A549 (cell line): ENCODE data around the gene UFC1. TPM values are rescaled to one million over a fixed set of nuclear protein-coding genes. Genes with fewer than 3 reads are reported as not detected.
A peak's percentile ranks its signal among the peaks of the same experiment; 100 is the strongest.

Experiments
- ATAC-seq, 2 experiments: fragments of 200-7000 bp in 1 of 2; fragments of >200 bp in 1 of 2; cut with Nextera tagmentation in 1 of 2; cut with Tn5 transposase in 1 of 2; 3 replicates each; pipeline versions ENCODE4 v1.8.0 to v1.9.1; 2018 to 2020; ENCODE audit warnings: mild to moderate bottlenecking in 1 of 2, moderate library complexity in 1 of 2
- CTCF ChIA-PET: fragments of 300-600 bp; sonication (Branson Sonifier 250); formaldehyde crosslinking; extraction: SDS; loops from one replicate; lab custom pipeline; 2021; ENCODE audit warnings: antibody characterized with exemption, inconsistent platforms; lab: Yijun Ruan, JAX
- POLR2A ChIA-PET: fragments of 350-600 bp; formaldehyde crosslinking; extraction: SDS; loops from one replicate; lab custom pipeline; 2021; ENCODE audit warnings: antibody characterized with exemption, inconsistent platforms; lab: Yijun Ruan, JAX
- DNase-seq, 2 experiments: peaks; one replicate each; pipeline versions ENCODE4 v3.0.0 to v3.0.0-alpha.2; 2011 to 2016; ENCODE audit warnings: low read depth in 1 of 2, low spot score in 1 of 2
- FAIRE-seq: peaks from 2 replicates; lab custom pipeline; 2011; peaks lifted over from hg19 to GRCh38; lab: Jason Lieb, UNC
- H3K27ac ChIP-seq, 2 experiments: fragments of >200 bp; sonication (Bioruptor Twin); formaldehyde crosslinking; 3 replicates each; pipeline ENCODE4 v1.5.1; 2016 to 2017
- H3K4me1 ChIP-seq: fragments of >200 bp; sonication (Bioruptor Twin); formaldehyde crosslinking; 3 replicates; pipeline ENCODE4 v1.6.1; 2016
- H3K4me2 ChIP-seq: fragments of >200 bp; sonication (Bioruptor Twin); formaldehyde crosslinking; 3 replicates; pipeline ENCODE4 v1.6.1; 2016
- H3K4me3 ChIP-seq: fragments of >200 bp; sonication (Bioruptor Twin); formaldehyde crosslinking; 3 replicates; pipeline ENCODE4 v1.5.1; 2016
- H3K9me3 ChIP-seq: fragments of >200 bp; sonication (Bioruptor Twin); formaldehyde crosslinking; 3 replicates; pipeline ENCODE4 v1.6.1; 2016
- CBX8 ChIP-seq: fragments of 200-600 bp; sonication (generic); IDR thresholded peaks from 2 replicates; pipeline ENCODE4 v1.6.1; 2016
- CHD4 ChIP-seq: fragments of 200-600 bp; sonication (generic); IDR thresholded peaks from 2 replicates; pipeline ENCODE4 v1.6.1; 2016; ENCODE audit warnings: antibody characterized with exemption, mild to moderate bottlenecking, borderline replicate concordance
- E2F6 ChIP-seq: IDR thresholded peaks from 2 replicates; pipeline ENCODE4 v1.6.1; 2012; ENCODE audit warnings: low read depth, borderline replicate concordance
- EHF ChIP-seq: fragments of 250-450 bp; sonication (Bioruptor Pico); IDR thresholded peaks from 2 replicates; pipeline ENCODE4 v1.5.0; 2020; ENCODE audit warnings: mild to moderate bottlenecking
- FOSL2 ChIP-seq, 2 experiments: fragments of 450-650 bp in 1 of 2; fragments of >200 bp in 1 of 2; sonication (Bioruptor Twin) in 1 of 2; formaldehyde crosslinking; IDR thresholded peaks; 2 replicates each; pipeline versions ENCODE4 v1.5.0 to v1.6.1; 2016 to 2020; ENCODE audit warnings: mild to moderate bottlenecking in 1 of 2, moderate library complexity in 1 of 2
- HEYL ChIP-seq: fragments of 250-450 bp; sonication (Bioruptor Pico); IDR thresholded peaks from 2 replicates; pipeline ENCODE4 v1.8.0; 2021; ENCODE audit warnings: mild to moderate bottlenecking, moderate library complexity
- JUNB ChIP-seq: fragments of >200 bp; sonication (Bioruptor Twin); formaldehyde crosslinking; IDR thresholded peaks from 2 replicates; pipeline ENCODE4 v1.6.1; 2016
- MAFK ChIP-seq: fragments of 450-650 bp; IDR thresholded peaks from 2 replicates; pipeline ENCODE4 v1.6.1; 2014; ENCODE audit not compliant: partially characterized antibody
- NFE2L2 ChIP-seq: fragments of 150-350 bp; conservative IDR thresholded peaks from 2 replicates; pipeline ENCODE4 v1.6.1; 2014; ENCODE audit warnings: low read length
- NR3C1 ChIP-seq: fragments of >200 bp; sonication (Bioruptor Twin); formaldehyde crosslinking; IDR thresholded peaks from 3 replicates; pipeline ENCODE4 v1.6.1; 2017
- PBX3 ChIP-seq: IDR thresholded peaks from 2 replicates; pipeline ENCODE4 v1.6.1; 2012
- POLR2A ChIP-seq: IDR thresholded peaks from 2 replicates; pipeline ENCODE4 v1.6.1; 2012; ENCODE audit warnings: mild to moderate bottlenecking, low read length
- RARB ChIP-seq: fragments of 250-450 bp; sonication (Bioruptor Pico); IDR thresholded peaks from 2 replicates; pipeline ENCODE4 v1.8.0; 2021; ENCODE audit warnings: mild to moderate bottlenecking, moderate library complexity
- WGBS: methylation state at CpG from one replicate; pipeline ENCODE4 v1.1.6; 2017; ENCODE audit errors: missing lambda C conversion rate; 5-methylcytosine and 5-hydroxymethylcytosine counted together
- polyA plus RNA-seq, 4 experiments: library from polyadenylated mRNA; depleted of rRNA in 3 of 4; stranded (reverse); fragments of >200 nt; fragmentation: RNase III in 1 of 4; extraction: RNeasy Plus Mini Kit Qiagen cat#74134 plus additional on column Dnase treatment in 1 of 4; gene quantifications; 2 replicates in 3 of 4; 3 replicates in 1 of 4; pipeline ENCODE4 v1.2.3, GENCODE V29; 2011 to 2017
- small RNA-seq, 6 experiments: library from RNA; depleted of rRNA; stranded (forward); fragments of <200 nt; gene quantifications; one replicate each; pipeline ENCODE3, GENCODE V24; 2012
- TF ChIP-seq, protein P1 (sequence below): fragments of 200-600 bp; sonication (generic); IDR thresholded peaks from 2 replicates; pipeline ENCODE4 v1.6.1; 2016; ENCODE audit warnings: antibody characterized with exemption, mild to moderate bottlenecking, moderate library complexity

Gene UFC1
- polyA plus RNA-seq, 2 of the 4 experiments (the other 2 are of a cell fraction): 115 to 153 TPM

GRCh38 chr1:161201836-161202712, 48.3 kb downstream of the UFC1 start, which contains the start of gene NDUFS2 (continued):
- TF ChIP-seq RARB (CRISPR knock-in tag) (no peak), HEYL (no peak), PBX3 (0 out of 2 replicates have a peak, but pooled peaks have one; percentile 20), E2F6 (peak; percentile 44; the same call in 1 of the 2 replicates)

DNA sequence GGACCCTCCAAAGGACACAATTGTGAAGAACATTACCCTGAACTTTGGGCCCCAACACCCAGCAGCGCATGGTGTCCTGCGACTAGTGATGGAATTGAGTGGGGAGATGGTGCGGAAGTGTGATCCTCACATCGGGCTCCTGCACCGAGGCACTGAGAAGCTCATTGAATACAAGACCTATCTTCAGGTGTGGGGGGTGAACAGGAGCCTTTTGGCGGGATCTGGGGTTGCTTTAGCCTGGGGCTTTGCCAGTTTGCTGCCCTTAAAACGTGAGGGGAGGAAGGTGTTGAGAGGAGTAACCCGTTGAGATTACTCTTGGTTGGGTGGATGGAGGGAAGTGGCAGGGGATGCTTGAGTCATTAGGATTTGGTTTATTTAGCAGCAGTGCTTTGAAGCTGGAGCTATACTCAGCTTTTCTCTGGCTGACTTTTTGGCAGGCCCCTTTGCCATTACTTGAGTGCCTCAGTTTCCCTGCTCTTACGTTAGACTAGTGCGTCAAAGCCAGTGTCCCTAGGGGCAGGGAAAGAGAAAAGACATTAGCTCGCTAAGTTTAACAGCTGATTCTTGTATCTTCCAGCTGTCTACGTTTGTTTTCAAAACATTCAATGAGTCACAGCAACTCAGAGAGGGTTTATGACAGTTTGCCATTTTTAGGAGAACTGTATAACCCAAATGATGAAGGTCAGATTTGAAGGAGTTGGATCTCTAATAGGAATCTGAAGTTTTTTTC, 52.8 kb downstream of the UFC1 start:
- no peak overlapping the region for H3K27ac ChIP-seq
- H3K9me3 ChIP-seq: no peaks in the 10 kb centered on the region
- FAIRE-seq (no peak), ATAC-seq (no peak), DNase-seq (no peak)
- ChIA-PET CTCF (interaction anchor here (0.5 to 18.8 kb wide), 8 partner anchors 8 to 1993 kb away, joined by 3 to 319 read pairs (median 4); partner anchors contain the start of genes APOA2, FCER1G and TOMM40L), POLR2A (interaction anchor here (0.5 kb wide), 1 partner anchor 65 kb away, joined by 3 read pairs; no protein-coding TSS in a partner anchor)
- H3K4me1 ChIP-seq: peaks cover 12% of the 10 kb centered on the region
- H3K4me2 ChIP-seq: no peak overlapping the region
- no peak overlapping the region for H3K4me3 ChIP-seq
- WGBS: 86% methylated on average over 12 of the region's 12 CpGs
- no peak for TF ChIP-seq NFE2L2
- TF ChIP-seq NR3C1: no peak
- no peak for TF ChIP-seq EHF (CRISPR knock-in tag)
- TF ChIP-seq JUNB: no peak

DNA sequence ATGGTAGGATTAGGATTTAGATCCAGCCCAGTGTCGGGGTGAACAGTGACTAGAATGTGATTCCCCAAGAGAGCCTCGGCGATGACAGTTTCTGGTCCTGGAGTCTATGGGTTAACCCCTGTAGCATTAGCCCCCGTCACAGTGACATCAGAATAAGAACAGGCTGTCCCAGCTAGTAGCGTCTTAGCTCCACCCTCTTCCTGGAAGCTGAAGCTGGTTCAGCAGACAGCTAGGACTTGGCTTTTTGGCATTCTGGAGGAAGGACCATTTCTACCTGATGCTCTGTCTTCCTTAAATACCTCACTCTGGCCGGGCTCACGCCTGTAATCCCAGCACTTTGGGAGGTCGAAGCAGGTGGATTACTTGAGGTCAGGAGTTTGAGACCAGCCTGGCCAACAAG, 53.4 kb downstream of the UFC1 start:
- Histone ChIP-seq H3K4me1 (peaks cover 11% of the 10 kb centered on the region; the same call in 2 of the 3 replicates), H3K27ac (no peak overlapping the region), H3K4me3 (no peak overlapping the region), H3K4me2 (no peak overlapping the region), H3K9me3 (no peaks in the 10 kb centered on the region)
- WGBS: 87% methylated on average over 8 of the region's 8 CpGs
- ChIA-PET CTCF (interaction anchor here (0.7 to 18.8 kb wide), 5 partner anchors 9 to 176 kb away, joined by 4 to 319 read pairs (median 93); partner anchors contain the start of genes APOA2, FCER1G and TOMM40L), POLR2A (no interaction called here)
- no peak for FAIRE-seq
- TF ChIP-seq CHD4 (no peak), NFE2L2 (no peak), CBX8 (no peak), FOSL2 (IDR thresholded peaks at IDR 0.05) (no peak), FOSL2 (CRISPR knock-in tag; IDR thresholded peaks at IDR 0.05) (no peak), HEYL (no peak), POLR2A (no peak), MAFK (no peak)
- TF ChIP-seq, protein P1, sequence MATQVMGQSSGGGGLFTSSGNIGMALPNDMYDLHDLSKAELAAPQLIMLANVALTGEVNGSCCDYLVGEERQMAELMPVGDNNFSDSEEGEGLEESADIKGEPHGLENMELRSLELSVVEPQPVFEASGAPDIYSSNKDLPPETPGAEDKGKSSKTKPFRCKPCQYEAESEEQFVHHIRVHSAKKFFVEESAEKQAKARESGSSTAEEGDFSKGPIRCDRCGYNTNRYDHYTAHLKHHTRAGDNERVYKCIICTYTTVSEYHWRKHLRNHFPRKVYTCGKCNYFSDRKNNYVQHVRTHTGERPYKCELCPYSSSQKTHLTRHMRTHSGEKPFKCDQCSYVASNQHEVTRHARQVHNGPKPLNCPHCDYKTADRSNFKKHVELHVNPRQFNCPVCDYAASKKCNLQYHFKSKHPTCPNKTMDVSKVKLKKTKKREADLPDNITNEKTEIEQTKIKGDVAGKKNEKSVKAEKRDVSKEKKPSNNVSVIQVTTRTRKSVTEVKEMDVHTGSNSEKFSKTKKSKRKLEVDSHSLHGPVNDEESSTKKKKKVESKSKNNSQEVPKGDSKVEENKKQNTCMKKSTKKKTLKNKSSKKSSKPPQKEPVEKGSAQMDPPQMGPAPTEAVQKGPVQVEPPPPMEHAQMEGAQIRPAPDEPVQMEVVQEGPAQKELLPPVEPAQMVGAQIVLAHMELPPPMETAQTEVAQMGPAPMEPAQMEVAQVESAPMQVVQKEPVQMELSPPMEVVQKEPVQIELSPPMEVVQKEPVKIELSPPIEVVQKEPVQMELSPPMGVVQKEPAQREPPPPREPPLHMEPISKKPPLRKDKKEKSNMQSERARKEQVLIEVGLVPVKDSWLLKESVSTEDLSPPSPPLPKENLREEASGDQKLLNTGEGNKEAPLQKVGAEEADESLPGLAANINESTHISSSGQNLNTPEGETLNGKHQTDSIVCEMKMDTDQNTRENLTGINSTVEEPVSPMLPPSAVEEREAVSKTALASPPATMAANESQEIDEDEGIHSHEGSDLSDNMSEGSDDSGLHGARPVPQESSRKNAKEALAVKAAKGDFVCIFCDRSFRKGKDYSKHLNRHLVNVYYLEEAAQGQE: no peak
- no peak for DNase-seq
- ATAC-seq: no peak

Small RNA genes lying within 50 kb of the gene (small RNA-seq; reads per million reads assigned to genes)
- 0 reads per million in 6 experiments for gene RF01225

Other genes starting within 250 kb of the UFC1 start
- 0.13 and 0.30 TPM in 2 replicates for gene ITLN2, start 199.2 kb upstream of the UFC1 start, polyA plus RNA-seq (2011; rRNA removed)
- gene ITLN2, start 199.2 kb upstream of the UFC1 start, polyA plus RNA-seq (2017; fragmentation: RNase III; extraction: RNeasy Plus Mini Kit Qiagen cat#74134 plus additional on column Dnase treatment): 0.22 TPM in 1 of 3 replicates, not detected in the others
- gene F11R, start 132.8 kb upstream of the UFC1 start, polyA plus RNA-seq (2011; rRNA removed): 62.0 and 71.0 TPM in 2 replicates
- gene F11R, start 132.8 kb upstream of the UFC1 start, polyA plus RNA-seq (2017; fragmentation: RNase III; extraction: RNeasy Plus Mini Kit Qiagen cat#74134 plus additional on column Dnase treatment): 28.3 to 30.3 TPM (median 29.7 TPM) in 3 replicates
- gene TSTD1, start 115.0 kb upstream of the UFC1 start, polyA plus RNA-seq (2011; rRNA removed): not detected in 2 replicates
- gene TSTD1, start 115.0 kb upstream of the UFC1 start, polyA plus RNA-seq (2017; fragmentation: RNase III; extraction: RNeasy Plus Mini Kit Qiagen cat#74134 plus additional on column Dnase treatment): 0.17 to 0.21 TPM (median 0.20 TPM) in 3 replicates
- gene USF1, start 108.0 kb upstream of the UFC1 start, polyA plus RNA-seq (2011; rRNA removed): 35.5 and 43.5 TPM in 2 replicates
- 49.2 to 60.5 TPM (median 57.4 TPM) in 3 replicates for gene USF1, start 108.0 kb upstream of the UFC1 start, polyA plus RNA-seq (2017; fragmentation: RNase III; extraction: RNeasy Plus Mini Kit Qiagen cat#74134 plus additional on column Dnase treatment)
- 0.06 and 0.08 TPM in 2 replicates for gene ARHGAP30, start 84.1 kb upstream of the UFC1 start, polyA plus RNA-seq (2011; rRNA removed)
- gene ARHGAP30, start 84.1 kb upstream of the UFC1 start, polyA plus RNA-seq (2017; fragmentation: RNase III; extraction: RNeasy Plus Mini Kit Qiagen cat#74134 plus additional on column Dnase treatment): 0.09 to 0.13 TPM (median 0.13 TPM) in 3 replicates
- 3.1 and 4.3 TPM in 2 replicates for gene NECTIN4, start 64.4 kb upstream of the UFC1 start, polyA plus RNA-seq (2011; rRNA removed)
- gene NECTIN4, start 64.4 kb upstream of the UFC1 start, polyA plus RNA-seq (2017; fragmentation: RNase III; extraction: RNeasy Plus Mini Kit Qiagen cat#74134 plus additional on column Dnase treatment): 1.3 to 1.8 TPM (median 1.5 TPM) in 3 replicates
- gene KLHDC9, start 55.6 kb upstream of the UFC1 start, polyA plus RNA-seq (2011; rRNA removed): 3.6 and 4.6 TPM in 2 replicates
- gene KLHDC9, start 55.6 kb upstream of the UFC1 start, polyA plus RNA-seq (2017; fragmentation: RNase III; extraction: RNeasy Plus Mini Kit Qiagen cat#74134 plus additional on column Dnase treatment): 0.93 to 2.0 TPM (median 1.2 TPM) in 3 replicates
- gene PFDN2, start 35.9 kb upstream of the UFC1 start, polyA plus RNA-seq (2011; rRNA removed): 106 and 187 TPM in 2 replicates
- gene PFDN2, start 35.9 kb upstream of the UFC1 start, polyA plus RNA-seq (2017; fragmentation: RNase III; extraction: RNeasy Plus Mini Kit Qiagen cat#74134 plus additional on column Dnase treatment): 179 to 203 TPM (median 187 TPM) in 3 replicates
- gene NIT1, start 35.9 kb upstream of the UFC1 start, polyA plus RNA-seq (2011; rRNA removed): 29.9 and 38.6 TPM in 2 replicates
- gene NIT1, start 35.9 kb upstream of the UFC1 start, polyA plus RNA-seq (2017; fragmentation: RNase III; extraction: RNeasy Plus Mini Kit Qiagen cat#74134 plus additional on column Dnase treatment): 44.5 to 49.4 TPM (median 45.8 TPM) in 3 replicates
- 35.9 and 38.4 TPM in 2 replicates for gene DEDD, start 21.3 kb upstream of the UFC1 start, polyA plus RNA-seq (2011; rRNA removed)
- gene DEDD, start 21.3 kb upstream of the UFC1 start, polyA plus RNA-seq (2017; fragmentation: RNase III; extraction: RNeasy Plus Mini Kit Qiagen cat#74134 plus additional on column Dnase treatment): 20.5 to 25.9 TPM (median 25.3 TPM) in 3 replicates
- 22.6 and 26.3 TPM in 2 replicates for gene USP21, start 5.5 kb downstream of the UFC1 start, polyA plus RNA-seq (2011; rRNA removed)
- gene USP21, start 5.5 kb downstream of the UFC1 start, polyA plus RNA-seq (2017; fragmentation: RNase III; extraction: RNeasy Plus Mini Kit Qiagen cat#74134 plus additional on column Dnase treatment): 21.8 to 23.8 TPM (median 23.6 TPM) in 3 replicates
- 13.8 and 16.4 TPM in 2 replicates for gene PPOX, start 12.4 kb downstream of the UFC1 start, polyA plus RNA-seq (2011; rRNA removed)
- 13.5 to 16.1 TPM (median 14.1 TPM) in 3 replicates for gene PPOX, start 12.4 kb downstream of the UFC1 start, polyA plus RNA-seq (2017; fragmentation: RNase III; extraction: RNeasy Plus Mini Kit Qiagen cat#74134 plus additional on column Dnase treatment)
- gene B4GALT3, start 23.5 kb downstream of the UFC1 start, polyA plus RNA-seq (2011; rRNA removed): 25.3 and 31.4 TPM in 2 replicates
- 23.3 to 26.7 TPM (median 25.5 TPM) in 3 replicates for gene B4GALT3, start 23.5 kb downstream of the UFC1 start, polyA plus RNA-seq (2017; fragmentation: RNase III; extraction: RNeasy Plus Mini Kit Qiagen cat#74134 plus additional on column Dnase treatment)
- not detected in 2 replicates for gene ADAMTS4, start 45.1 kb downstream of the UFC1 start, polyA plus RNA-seq (2011; rRNA removed)
- 0.01 TPM in 1 of 3 replicates, not detected in the others for gene ADAMTS4, start 45.1 kb downstream of the UFC1 start, polyA plus RNA-seq (2017; fragmentation: RNase III; extraction: RNeasy Plus Mini Kit Qiagen cat#74134 plus additional on column Dnase treatment)
- gene NDUFS2, start 48.4 kb downstream of the UFC1 start, polyA plus RNA-seq (2011; rRNA removed): 125 and 144 TPM in 2 replicates
- gene NDUFS2, start 48.4 kb downstream of the UFC1 start, polyA plus RNA-seq (2017; fragmentation: RNase III; extraction: RNeasy Plus Mini Kit Qiagen cat#74134 plus additional on column Dnase treatment): 142 to 145 TPM (median 142 TPM) in 3 replicates
- 0.40 and 0.83 TPM in 2 replicates for gene FCER1G, start 61.3 kb downstream of the UFC1 start, polyA plus RNA-seq (2011; rRNA removed)
- gene FCER1G, start 61.3 kb downstream of the UFC1 start, polyA plus RNA-seq (2017; fragmentation: RNase III; extraction: RNeasy Plus Mini Kit Qiagen cat#74134 plus additional on column Dnase treatment): 0.25 TPM in 1 of 3 replicates, not detected in the others
- gene APOA2, start 69.7 kb downstream of the UFC1 start, polyA plus RNA-seq (2011; rRNA removed): not detected in 2 replicates
- not detected in 3 replicates for gene APOA2, start 69.7 kb downstream of the UFC1 start, polyA plus RNA-seq (2017; fragmentation: RNase III; extraction: RNeasy Plus Mini Kit Qiagen cat#74134 plus additional on column Dnase treatment)
- 6.3 and 7.0 TPM in 2 replicates for gene TOMM40L, start 72.1 kb downstream of the UFC1 start, polyA plus RNA-seq (2011; rRNA removed)
- gene TOMM40L, start 72.1 kb downstream of the UFC1 start, polyA plus RNA-seq (2017; fragmentation: RNase III; extraction: RNeasy Plus Mini Kit Qiagen cat#74134 plus additional on column Dnase treatment): 9.1 to 11.0 TPM (median 10.2 TPM) in 3 replicates
- not detected in 2 replicates for gene NR1I3, start 84.2 kb downstream of the UFC1 start, polyA plus RNA-seq (2011; rRNA removed)
- gene NR1I3, start 84.2 kb downstream of the UFC1 start, polyA plus RNA-seq (2017; fragmentation: RNase III; extraction: RNeasy Plus Mini Kit Qiagen cat#74134 plus additional on column Dnase treatment): not detected in 3 replicates
- not detected in 2 replicates for gene PCP4L1, start 104.8 kb downstream of the UFC1 start, polyA plus RNA-seq (2011; rRNA removed)
- gene PCP4L1, start 104.8 kb downstream of the UFC1 start, polyA plus RNA-seq (2017; fragmentation: RNase III; extraction: RNeasy Plus Mini Kit Qiagen cat#74134 plus additional on column Dnase treatment): not detected in 3 replicates
- gene MPZ, start 156.0 kb downstream of the UFC1 start, polyA plus RNA-seq (2011; rRNA removed): 0.57 and 0.83 TPM in 2 replicates
- 0.17 to 0.45 TPM (median 0.25 TPM) in 3 replicates for gene MPZ, start 156.0 kb downstream of the UFC1 start, polyA plus RNA-seq (2017; fragmentation: RNase III; extraction: RNeasy Plus Mini Kit Qiagen cat#74134 plus additional on column Dnase treatment)
- 296 and 353 TPM in 2 replicates for gene SDHC, start 160.4 kb downstream of the UFC1 start, polyA plus RNA-seq (2011; rRNA removed)
- 302 to 325 TPM (median 323 TPM) in 3 replicates for gene SDHC, start 160.4 kb downstream of the UFC1 start, polyA plus RNA-seq (2017; fragmentation: RNase III; extraction: RNeasy Plus Mini Kit Qiagen cat#74134 plus additional on column Dnase treatment)
- gene CFAP126, start 213.9 kb downstream of the UFC1 start, polyA plus RNA-seq (2011; rRNA removed): not detected in 2 replicates
- not detected in 3 replicates for gene CFAP126, start 213.9 kb downstream of the UFC1 start, polyA plus RNA-seq (2017; fragmentation: RNase III; extraction: RNeasy Plus Mini Kit Qiagen cat#74134 plus additional on column Dnase treatment)